ENCODE results near the gene PHLPP1. TPM values are rescaled to one million over a fixed set of nuclear protein-coding genes. Genes with fewer than 3 reads are reported as not detected.

Gene PHLPP1
- total RNA-seq, 1 donor from 2014 or later: 13.3 TPM

DNA sequence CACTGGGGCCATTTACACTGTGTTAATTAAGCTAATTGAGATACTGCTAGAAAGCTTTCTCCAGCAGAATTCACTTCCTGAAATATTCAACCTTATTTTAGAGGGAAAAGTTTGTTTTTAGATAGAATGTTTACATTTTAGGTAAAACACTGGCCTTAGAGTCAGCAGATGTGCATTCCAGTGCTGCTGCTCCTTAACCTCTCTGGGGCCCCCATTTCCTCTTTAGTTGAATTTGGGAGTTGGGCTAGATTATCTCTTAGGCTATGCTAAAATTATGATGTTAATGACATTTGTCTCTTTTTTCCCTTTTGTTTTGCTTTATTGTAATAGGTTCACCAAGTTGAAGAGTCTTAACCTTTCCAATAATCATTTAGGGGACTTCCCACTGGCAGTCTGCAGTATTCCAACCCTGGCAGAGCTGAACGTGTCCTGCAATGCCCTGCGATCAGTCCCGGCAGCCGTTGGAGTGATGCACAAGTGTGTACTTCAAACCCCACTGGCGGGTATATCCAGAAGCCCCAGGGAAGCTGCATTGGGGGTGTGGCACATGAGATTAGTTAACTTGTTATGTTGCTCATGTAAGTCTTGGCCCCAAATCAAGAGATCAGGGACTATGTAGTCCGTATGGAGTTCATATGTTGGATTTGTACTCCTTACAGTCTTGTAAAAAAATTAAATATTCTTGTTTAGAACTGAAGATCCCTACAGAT, 179.5 kb downstream of the PHLPP1 start:
- no peak overlapping the region for H2AFZ ChIP-seq (ENCODE audit: low read depth, low read length)
- H3K4me3 Mint-ChIP-seq (ENCODE audit: unreplicated experiment): no peak overlapping the region
- FAIRE-seq (no peak), DNase-seq (ENCODE audit: low read depth) (no peak)
- H3K4me1 ChIP-seq (ENCODE audit: insufficient read depth, low read length): peaks cover 7% of the 10 kb centered on the region
- TF ChIP-seq, protein P1, sequence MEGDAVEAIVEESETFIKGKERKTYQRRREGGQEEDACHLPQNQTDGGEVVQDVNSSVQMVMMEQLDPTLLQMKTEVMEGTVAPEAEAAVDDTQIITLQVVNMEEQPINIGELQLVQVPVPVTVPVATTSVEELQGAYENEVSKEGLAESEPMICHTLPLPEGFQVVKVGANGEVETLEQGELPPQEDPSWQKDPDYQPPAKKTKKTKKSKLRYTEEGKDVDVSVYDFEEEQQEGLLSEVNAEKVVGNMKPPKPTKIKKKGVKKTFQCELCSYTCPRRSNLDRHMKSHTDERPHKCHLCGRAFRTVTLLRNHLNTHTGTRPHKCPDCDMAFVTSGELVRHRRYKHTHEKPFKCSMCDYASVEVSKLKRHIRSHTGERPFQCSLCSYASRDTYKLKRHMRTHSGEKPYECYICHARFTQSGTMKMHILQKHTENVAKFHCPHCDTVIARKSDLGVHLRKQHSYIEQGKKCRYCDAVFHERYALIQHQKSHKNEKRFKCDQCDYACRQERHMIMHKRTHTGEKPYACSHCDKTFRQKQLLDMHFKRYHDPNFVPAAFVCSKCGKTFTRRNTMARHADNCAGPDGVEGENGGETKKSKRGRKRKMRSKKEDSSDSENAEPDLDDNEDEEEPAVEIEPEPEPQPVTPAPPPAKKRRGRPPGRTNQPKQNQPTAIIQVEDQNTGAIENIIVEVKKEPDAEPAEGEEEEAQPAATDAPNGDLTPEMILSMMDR (IDR thresholded peaks at IDR 0.05; ENCODE audit: insufficient read depth, low read depth, low read length): no peak
- TF ChIP-seq EZH2 (IDR thresholded peaks at IDR 0.05; ENCODE audit: insufficient read depth, low read length): no peak
- peaks cover 5% of the 10 kb centered on the region for H3K36me3 Mint-ChIP-seq (ENCODE audit: low read depth, unreplicated experiment)
- no peak overlapping the region for H3K27ac ChIP-seq (ENCODE audit: low read depth, low read length)
- no peak overlapping the region for H3K4me3 ChIP-seq (ENCODE audit: insufficient read depth, low read depth, low read length)
- no peaks in the 10 kb centered on the region for H3K27me3 Mint-ChIP-seq (ENCODE audit: low read depth, unreplicated experiment)
- no peak overlapping the region for H3K9ac ChIP-seq (ENCODE audit: low read length)
- no peaks in the 10 kb centered on the region for H3K79me2 ChIP-seq (ENCODE audit: insufficient read depth, low read length)
- H3K4me2 ChIP-seq (ENCODE audit: low read length): peak overlapping the region; percentile 41
- no peaks in the 10 kb centered on the region for H3K36me3 ChIP-seq (ENCODE audit: insufficient read depth, low read length)
- no peaks in the 10 kb centered on the region for H3K27me3 ChIP-seq (ENCODE audit: insufficient read depth, low read length)
- peaks cover 27% of the 10 kb centered on the region for H3K4me1 Mint-ChIP-seq (ENCODE audit: low read depth, unreplicated experiment)
- H3K9me3 Mint-ChIP-seq (ENCODE audit: unreplicated experiment): no peaks in the 10 kb centered on the region
- no peak overlapping the region for H3K27ac Mint-ChIP-seq (ENCODE audit: unreplicated experiment)
- no peaks in the 10 kb centered on the region for H4K20me1 ChIP-seq (ENCODE audit: insufficient read depth, low read length)
- H3K9me3 ChIP-seq (ENCODE audit: insufficient read depth, low read depth, low read length): no peaks in the 10 kb centered on the region

DNA sequence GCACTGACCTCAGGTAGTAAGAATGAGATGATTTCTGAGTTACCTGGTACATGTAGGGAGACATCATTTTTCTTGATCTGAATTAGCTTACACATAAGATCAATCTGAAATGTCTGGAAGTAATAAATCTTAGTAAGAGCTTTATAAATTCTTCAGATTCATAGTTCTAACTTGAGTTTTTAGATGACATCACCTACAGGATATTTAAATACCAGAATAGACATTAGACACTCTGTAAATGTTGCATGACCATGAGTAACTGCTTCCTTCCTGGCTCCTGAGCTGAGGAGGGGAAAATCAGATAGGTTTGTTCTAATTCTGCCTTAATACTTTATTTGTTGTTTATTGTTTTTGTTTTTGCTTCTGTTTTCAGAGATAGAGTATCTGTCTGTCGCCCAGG, 181.8 kb downstream of the PHLPP1 start:
- Mint-ChIP-seq H3K9me3 (ENCODE audit: unreplicated experiment) (no peaks in the 10 kb centered on the region), H3K27me3 (ENCODE audit: low read depth, unreplicated experiment) (no peaks in the 10 kb centered on the region), H3K36me3 (ENCODE audit: low read depth, unreplicated experiment) (peaks cover 7% of the 10 kb centered on the region), H3K4me3 (ENCODE audit: unreplicated experiment) (no peak overlapping the region), H3K4me1 (ENCODE audit: low read depth, unreplicated experiment) (peaks cover 27% of the 10 kb centered on the region), H3K27ac (ENCODE audit: unreplicated experiment) (peak overlapping the region; percentile 16)
- H3K4me1 ChIP-seq (ENCODE audit: insufficient read depth, low read length): peaks cover 7% of the 10 kb centered on the region
- peak; percentile 55 for DNase-seq (ENCODE audit: low read depth)
- peak; percentile 71 for FAIRE-seq
- H3K9me3 ChIP-seq (ENCODE audit: insufficient read depth, low read depth, low read length): no peaks in the 10 kb centered on the region
- H3K4me2 ChIP-seq (ENCODE audit: low read length): peak overlapping the region; percentile 11
- H3K9ac ChIP-seq (ENCODE audit: low read length): no peak overlapping the region
- H2AFZ ChIP-seq (ENCODE audit: low read depth, low read length): no peak overlapping the region
- no peaks in the 10 kb centered on the region for H3K79me2 ChIP-seq (ENCODE audit: insufficient read depth, low read length)
- H3K36me3 ChIP-seq (ENCODE audit: insufficient read depth, low read length): no peaks in the 10 kb centered on the region
- H3K27me3 ChIP-seq (ENCODE audit: insufficient read depth, low read length): no peaks in the 10 kb centered on the region
- no peaks in the 10 kb centered on the region for H4K20me1 ChIP-seq (ENCODE audit: insufficient read depth, low read length)
- H3K4me3 ChIP-seq (ENCODE audit: insufficient read depth, low read depth, low read length): no peak overlapping the region
- TF ChIP-seq EZH2 (IDR thresholded peaks at IDR 0.05; ENCODE audit: insufficient read depth, low read length): no peak
- H3K27ac ChIP-seq (ENCODE audit: low read depth, low read length): peak overlapping the region; percentile 31

DNA sequence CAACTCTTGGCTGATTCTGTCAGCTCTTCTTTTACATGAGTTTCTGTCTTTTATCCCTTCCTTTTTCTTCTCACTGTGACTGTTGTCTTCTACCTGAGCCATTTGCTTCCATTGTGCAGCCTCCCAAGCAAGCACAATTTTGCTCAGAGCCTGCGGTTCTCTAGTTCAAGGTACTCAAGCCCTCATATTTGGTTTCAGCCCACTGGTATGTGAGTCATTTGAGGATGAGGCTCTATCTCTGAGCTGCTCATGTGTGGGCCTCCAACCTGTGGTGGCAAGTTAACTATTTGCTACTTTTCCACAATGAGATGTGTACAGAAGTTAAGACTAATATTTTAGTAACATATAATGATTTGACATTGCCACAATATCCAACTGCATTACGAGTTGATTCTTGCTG, 183.0 kb downstream of the PHLPP1 start:
- no peak overlapping the region for H3K9ac ChIP-seq (ENCODE audit: low read length)
- no peaks in the 10 kb centered on the region for H3K27me3 Mint-ChIP-seq (ENCODE audit: low read depth, unreplicated experiment)
- no peak for FAIRE-seq
- H4K20me1 ChIP-seq (ENCODE audit: insufficient read depth, low read length): no peaks in the 10 kb centered on the region
- H3K36me3 Mint-ChIP-seq (ENCODE audit: low read depth, unreplicated experiment): peaks cover 9% of the 10 kb centered on the region
- no peak for DNase-seq (ENCODE audit: low read depth)
- no peak overlapping the region for H3K4me2 ChIP-seq (ENCODE audit: low read length)
- no peak for TF ChIP-seq EZH2 (IDR thresholded peaks at IDR 0.05; ENCODE audit: insufficient read depth, low read length)
- TF ChIP-seq, protein P1 (IDR thresholded peaks at IDR 0.05; ENCODE audit: insufficient read depth, low read depth, low read length): no peak
- no peak overlapping the region for H3K27ac Mint-ChIP-seq (ENCODE audit: unreplicated experiment)
- H3K9me3 ChIP-seq (ENCODE audit: insufficient read depth, low read depth, low read length): no peaks in the 10 kb centered on the region
- H3K9me3 Mint-ChIP-seq (ENCODE audit: unreplicated experiment): no peaks in the 10 kb centered on the region
- no peaks in the 10 kb centered on the region for H3K36me3 ChIP-seq (ENCODE audit: insufficient read depth, low read length)
- H3K79me2 ChIP-seq (ENCODE audit: insufficient read depth, low read length): no peaks in the 10 kb centered on the region
- peaks cover 7% of the 10 kb centered on the region for H3K4me1 ChIP-seq (ENCODE audit: insufficient read depth, low read length)
- no peak overlapping the region for H2AFZ ChIP-seq (ENCODE audit: low read depth, low read length)
- peaks cover 27% of the 10 kb centered on the region for H3K4me1 Mint-ChIP-seq (ENCODE audit: low read depth, unreplicated experiment)
- no peaks in the 10 kb centered on the region for H3K27me3 ChIP-seq (ENCODE audit: insufficient read depth, low read length)
- no peak overlapping the region for H3K4me3 Mint-ChIP-seq (ENCODE audit: unreplicated experiment)
- H3K27ac ChIP-seq (ENCODE audit: low read depth, low read length): no peak overlapping the region
- no peak overlapping the region for H3K4me3 ChIP-seq (ENCODE audit: insufficient read depth, low read depth, low read length)

All from astrocyte (in vitro differentiated cells and primary cell).